Inflammatory macrophage treated with lipopolysaccharide for 4 hours (primary cell): ENCODE measurements around the gene HMCN2.
"Not testable (repeated sequence)": the region's sequence is repeated elsewhere in the genome, so short reads cannot be mapped to it uniquely, and the experiment has no call there.

Source experiments
- DNase-seq: peaks from one replicate; pipeline ENCODE4 v3.0.0-alpha.2; 2020

Gene HMCN2

DNA sequence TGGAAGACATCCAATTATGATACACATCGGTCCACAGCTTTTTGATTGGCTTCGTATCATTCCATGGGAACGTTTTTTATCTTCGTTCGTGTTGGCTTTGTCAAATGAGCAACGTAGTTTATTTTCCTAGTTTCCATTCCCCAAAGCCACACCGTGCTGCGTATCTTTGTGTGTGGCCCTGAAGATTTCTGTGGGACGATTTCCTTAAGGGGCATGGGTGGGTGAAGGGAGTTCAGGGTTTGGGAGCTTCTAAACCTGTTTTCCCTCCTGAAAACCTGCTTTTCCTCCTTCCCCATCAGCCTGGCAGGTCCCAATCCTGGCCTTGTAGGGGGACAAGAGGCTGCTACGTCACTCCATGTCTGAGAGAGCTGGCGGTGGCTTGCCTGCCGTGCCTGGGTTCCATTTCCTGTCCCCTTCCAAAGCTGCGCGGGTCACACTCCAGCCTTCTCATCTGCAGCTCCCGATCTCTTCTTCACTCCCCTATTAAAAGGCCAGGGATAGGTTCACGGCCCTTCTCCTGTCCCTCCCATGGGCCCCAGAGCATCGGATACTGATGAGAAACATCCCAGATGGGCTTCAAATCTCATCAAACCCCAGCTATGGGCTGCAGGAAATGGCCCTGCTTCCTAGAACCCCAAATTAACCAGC is 155.7 kb downstream of the HMCN2 start:
- DNase-seq = no peak

DNA sequence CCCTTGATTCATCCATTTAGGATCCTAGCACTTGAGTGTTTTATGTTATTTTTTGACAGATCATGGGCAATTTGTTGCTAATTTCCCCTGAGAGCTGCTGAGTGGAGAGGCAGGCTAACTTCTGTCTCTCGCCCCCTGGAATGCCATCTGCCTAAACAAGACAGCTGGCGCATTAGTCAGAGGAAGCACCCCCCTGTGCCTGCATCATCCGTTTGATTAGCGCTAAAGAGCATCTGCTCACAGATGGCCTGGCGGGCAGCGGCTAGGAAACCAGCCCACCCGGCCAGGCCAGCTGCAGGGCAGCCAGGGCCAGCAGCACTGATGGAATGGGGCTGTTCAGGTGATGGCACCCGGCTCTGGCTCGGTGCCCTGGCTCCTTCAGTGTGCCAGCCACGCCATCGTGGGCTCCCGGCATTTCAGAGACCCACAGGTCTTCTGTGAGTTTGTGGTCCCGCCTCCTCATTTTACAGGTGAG is 156.3 kb downstream of the HMCN2 start:
- no peak for DNase-seq

DNA sequence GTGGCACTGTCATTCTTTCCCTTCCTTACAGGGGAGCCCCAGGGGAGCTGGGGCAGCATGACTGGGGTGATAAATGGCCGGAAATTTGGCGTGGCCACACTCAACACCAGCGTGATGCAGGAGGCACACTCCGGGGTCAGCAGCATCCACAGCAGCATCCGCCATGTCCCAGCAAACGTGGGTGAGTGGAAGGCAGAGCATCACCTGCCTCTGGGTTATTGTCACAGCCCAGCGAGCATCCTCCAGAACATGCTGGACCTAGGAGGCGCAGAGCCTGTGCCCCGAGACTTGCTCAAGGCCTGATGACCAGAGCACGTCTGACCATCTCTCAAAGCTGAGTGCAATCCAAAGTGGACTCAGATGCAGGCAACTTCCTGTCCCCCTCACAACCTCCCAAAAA is 157.0 kb downstream of the HMCN2 start:
- no peak for DNase-seq

DNA sequence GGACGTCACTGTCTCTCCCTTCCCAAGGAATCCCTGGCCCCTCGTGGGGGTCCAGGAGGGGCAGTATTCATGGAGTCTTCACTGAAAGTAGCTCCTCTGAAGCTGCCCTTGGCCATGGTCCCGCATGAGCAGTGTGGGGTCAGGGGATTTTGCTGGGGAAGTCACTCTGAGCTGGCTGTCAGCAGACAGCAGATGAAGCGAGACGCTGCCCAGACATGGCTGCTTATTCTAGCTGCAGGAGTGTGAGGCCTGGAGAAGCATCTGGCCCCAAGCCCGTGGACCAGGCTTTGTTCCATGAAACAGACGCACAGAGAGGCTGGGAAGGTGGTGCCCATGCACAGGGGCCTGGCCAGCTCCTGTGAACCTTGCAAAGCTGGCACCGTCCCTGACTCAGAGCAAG is 157.7 kb downstream of the HMCN2 start:
- no peak for DNase-seq

DNA sequence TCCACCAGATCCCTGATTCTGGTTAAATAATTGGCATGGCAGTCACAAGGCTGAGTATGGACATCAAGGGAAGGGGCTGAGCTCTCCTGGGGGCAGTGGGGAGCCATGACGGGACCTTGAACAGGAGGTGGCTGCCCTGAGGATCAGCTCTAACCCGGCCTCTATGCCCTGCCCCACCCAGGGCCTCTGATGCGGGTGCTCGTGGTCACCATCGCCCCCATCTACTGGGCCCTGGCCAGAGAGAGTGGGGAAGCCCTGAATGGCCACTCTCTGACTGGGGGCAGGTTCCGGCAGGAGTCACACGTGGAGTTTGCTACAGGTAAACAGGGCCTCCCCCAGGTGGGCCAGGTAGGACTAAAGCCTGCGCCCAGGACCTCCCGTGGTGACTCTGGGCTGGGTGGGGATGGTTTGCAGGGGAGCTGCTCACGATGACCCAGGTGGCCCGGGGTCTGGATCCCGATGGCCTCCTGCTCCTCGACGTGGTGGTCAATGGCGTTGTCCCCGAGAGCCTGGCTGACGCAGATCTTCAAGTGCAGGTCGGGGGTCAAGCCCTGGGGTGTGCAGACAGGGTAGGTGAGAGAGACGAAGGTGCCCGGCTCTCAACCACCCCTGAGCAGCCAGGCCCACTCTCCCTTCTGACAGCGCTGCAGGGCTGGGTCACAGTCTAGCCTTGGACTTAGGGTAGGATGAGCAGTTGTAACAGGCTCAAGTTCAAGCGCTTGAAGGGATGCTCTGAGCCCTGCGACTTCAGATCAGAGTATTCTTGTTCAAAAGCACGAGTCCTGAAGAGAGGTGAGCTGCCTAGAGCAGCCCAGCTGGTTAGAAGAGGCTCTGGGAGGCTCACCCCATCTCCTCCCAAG is 159.3 kb downstream of the HMCN2 start:
- no peak for DNase-seq

DNA sequence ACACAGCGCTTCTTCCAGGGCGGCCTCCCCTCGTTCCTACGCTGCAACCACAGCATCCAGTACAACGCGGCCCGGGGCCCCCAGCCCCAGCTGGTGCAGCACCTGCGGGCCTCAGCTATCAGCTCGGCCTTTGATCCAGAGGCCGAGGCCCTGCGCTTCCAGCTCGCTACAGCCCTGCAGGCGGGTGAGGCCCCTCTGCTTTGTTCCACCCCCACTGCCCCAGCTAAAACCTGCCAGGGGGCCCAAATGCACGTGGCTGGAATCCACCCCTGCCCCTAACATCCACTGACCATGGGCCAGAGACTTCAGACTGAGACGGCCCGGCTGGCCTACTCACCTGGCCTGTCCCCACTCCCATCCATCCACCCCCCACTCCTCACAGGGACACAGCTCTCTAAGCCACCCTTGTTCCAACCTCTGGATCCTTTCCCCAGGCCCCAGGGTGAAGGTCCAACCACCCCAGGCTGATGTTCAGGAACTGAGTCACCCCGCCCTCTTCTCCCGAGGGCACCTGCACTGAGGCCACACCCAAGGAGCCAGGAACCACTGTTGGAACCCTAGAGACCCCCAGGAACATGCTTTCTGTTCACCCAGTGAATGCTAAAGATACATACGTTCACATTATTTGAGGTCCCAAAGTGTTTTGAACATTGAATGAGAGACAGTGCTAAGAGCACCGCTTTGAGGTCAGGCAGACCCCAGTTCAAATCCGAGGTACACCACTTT is 160.3 kb downstream of the HMCN2 start:
- DNase-seq = no peak

DNA sequence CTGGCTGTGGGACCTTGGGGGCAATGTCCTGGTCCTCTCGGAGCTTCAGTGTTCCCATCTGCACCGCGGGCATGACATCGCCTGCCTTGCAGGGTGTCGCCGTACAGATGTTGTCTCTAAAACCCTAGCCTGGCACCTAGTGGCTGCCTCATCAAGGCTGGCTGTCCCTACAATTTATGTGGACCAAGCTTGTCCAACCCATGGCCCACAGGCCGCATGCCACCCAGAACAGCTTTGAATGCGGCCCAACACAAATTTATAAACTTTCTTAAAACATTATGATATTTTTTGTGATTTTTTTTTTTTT is 160.9 kb downstream of the HMCN2 start:
- DNase-seq = no peak

DNA sequence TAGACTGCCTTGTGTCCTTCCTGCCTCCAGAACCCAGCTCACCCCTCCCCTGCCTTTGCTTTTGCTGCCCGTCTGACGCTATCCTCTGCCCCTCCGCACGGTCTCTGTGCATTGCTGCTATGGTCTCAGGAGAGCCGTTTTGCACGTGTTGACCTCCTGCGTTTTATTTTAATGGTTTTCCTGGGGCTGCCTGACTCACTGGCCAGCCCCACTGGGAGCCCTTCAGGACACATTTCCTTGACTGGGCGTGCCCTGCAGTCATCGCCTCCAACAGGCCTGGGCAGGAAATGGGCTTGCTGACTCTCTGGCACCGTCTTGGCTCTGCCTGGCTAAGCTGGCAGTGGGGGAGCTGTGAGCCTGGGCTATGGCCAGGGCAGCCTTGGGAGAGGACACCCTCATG is 161.3 kb downstream of the HMCN2 start:
- no peak for DNase-seq

DNA sequence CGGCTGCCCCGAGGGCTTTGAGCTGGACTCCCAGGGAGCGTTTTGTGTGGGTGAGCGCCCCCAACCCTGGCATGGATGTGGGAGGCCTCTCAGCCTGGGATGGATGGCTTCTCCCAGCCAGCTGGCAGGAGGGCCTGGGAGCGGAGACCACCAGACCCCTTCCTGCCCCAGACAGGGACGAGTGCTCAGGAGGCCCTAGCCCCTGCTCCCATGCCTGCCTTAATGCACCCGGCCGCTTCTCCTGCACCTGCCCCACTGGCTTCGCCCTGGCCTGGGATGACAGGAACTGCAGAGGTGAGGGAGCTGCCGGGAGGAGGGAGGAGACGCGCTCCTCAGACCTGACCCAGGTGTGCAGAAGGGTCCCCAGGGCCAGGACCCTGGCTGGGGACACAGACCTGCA is 161.8 kb downstream of the HMCN2 start:
- no peak for DNase-seq

DNA sequence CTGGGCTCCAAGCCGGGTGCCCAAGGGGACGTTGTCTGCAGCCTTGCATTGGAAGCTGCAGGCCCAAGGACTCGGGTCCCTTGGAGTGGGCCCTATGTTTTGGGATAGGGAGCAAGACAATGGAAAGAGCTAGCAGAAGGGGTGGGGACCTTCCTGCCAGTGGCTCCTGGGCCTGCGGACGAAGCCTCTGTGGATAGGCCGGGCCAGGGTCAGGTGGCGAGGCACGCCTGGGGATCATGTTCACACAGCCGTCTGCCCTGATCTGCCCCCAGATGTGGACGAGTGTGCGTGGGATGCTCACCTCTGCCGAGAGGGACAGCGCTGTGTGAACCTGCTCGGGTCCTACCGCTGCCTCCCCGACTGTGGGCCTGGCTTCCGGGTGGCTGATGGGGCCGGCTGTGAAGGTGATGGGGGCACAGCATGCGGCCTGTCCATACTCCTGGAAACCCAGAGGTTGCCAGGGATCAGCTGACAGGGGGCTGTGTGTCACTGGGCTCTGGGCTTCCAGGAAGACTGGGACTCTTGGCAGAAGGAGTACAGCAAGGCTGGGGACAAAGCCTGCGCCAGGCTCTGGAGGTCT is 162.6 kb downstream of the HMCN2 start:
- no peak for DNase-seq

DNA sequence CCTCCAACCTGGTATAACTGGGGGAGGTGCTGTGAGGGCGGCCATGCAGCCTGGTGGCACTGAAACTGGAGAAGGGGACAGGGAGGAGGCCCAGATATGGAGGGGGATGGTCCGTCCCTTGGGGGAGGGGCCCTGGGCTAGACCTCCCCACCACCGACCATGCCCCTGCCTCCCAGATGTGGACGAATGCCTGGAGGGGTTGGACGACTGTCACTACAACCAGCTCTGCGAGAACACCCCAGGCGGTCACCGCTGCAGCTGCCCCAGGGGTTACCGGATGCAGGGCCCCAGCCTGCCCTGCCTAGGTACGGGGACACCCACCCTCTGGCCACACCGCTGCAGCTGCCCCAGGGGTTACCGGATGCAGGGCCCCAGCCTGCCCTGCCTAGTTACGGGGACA is 163.8 kb downstream of the HMCN2 start:
- no peak for DNase-seq

DNA sequence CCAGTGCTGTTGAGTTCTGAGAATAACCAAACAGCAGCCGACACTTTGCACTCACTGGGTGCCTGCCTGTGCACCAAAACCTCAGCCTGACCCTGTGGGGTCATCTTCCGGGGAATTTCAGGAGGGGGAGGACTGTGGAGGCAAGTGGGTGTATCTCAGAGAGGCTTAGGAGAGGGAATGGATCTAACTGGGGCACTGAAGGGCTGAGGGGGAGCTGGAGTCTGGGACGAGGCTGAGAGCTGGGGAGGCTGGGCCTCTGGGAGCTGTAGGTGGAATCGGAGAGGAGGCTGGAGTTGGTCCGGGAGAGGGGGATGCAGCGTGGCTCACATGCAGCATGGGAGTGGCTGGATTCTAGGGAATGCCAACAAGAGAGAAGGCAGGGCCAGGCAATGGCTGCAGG is 164.3 kb downstream of the HMCN2 start:
- DNase-seq = no peak

DNA sequence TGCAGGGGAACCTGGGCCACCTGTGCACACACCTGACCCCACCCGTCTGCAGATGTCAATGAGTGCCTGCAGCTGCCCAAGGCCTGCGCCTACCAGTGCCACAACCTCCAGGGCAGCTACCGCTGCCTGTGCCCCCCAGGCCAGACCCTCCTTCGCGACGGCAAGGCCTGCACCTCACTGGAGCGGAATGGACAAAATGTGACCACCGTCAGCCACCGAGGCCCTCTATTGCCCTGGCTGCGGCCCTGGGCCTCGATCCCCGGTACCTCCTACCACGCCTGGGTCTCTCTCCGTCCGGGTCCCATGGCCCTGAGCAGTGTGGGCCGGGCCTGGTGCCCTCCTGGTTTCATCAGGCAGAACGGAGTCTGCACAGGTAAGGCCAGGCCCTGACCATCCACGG is 164.7 kb downstream of the HMCN2 start:
- DNase-seq = no peak

DNA sequence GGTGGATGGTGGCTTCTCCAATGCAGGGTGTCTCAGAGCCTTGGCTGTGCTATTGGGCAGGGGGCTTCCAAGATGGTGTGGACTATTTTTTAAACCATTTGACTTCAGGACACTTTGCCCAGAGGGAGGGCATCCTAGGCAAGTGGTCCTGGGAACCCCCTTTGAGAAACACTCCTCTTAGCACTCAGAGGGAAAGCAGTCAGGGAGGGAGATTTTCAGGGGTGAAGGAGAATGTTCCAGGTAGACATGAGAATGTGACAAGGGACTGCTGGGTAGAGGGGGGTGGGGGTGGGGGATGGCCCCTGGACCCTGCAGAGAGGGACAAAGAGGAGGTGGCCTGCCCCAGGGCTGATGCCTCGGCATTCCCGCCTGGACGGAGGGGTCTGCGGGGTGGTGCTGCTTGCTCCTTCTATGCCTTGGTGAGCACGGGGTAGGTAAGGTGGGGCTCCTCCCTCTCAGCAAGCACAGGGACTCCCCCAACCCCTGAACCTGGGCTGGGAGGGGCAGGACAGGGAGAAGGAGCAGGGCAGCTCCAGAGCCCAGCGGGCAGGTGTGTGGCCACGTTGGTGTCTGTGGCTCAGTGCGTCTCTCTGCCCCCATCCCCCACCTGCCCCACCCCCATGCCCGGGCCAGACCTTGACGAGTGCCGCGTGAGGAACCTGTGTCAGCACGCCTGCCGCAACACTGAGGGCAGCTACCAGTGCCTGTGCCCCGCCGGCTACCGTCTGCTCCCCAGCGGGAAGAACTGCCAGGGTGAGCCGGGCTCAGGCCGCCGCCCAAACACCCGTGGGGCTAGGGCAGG is 165.4 kb downstream of the HMCN2 start:
- DNase-seq = no peak

DNA sequence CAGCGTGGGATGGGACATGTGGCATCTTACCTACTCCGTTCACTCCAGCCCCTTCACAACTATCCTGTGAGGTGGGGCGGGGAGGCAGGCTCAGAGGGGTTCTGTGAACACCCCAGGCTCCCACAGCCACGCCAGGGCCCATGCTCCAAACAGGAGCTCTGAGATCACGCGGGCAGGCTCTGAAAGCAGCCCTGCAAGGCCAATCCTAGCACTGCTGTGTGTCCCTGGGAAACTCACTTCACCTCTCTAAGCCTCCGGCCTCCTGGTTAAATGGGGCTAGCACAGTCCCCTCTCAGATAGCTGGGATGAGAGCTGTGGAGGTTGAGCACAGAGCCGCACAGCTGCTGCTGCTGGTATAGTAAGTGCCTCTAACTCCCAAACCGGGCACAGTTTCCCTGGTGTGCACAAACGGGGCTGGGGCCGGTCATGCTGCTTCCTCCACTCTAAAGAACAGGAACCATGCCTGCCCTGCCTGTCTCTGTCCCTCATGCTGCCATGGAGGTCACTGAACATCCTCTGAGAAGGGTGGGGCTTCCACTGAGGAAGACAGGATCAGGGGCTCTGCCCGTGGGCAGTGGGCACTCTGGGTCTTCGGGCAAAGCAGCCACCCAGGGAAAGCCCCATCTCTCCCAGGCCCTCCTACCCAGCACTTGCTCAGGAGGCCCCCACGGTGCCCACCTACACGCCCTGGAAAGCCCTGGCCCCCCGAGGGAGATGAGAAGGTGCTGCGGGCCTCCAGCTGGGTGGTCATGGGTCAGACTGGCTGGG is 166.2 kb downstream of the HMCN2 start:
- no peak for DNase-seq

DNA sequence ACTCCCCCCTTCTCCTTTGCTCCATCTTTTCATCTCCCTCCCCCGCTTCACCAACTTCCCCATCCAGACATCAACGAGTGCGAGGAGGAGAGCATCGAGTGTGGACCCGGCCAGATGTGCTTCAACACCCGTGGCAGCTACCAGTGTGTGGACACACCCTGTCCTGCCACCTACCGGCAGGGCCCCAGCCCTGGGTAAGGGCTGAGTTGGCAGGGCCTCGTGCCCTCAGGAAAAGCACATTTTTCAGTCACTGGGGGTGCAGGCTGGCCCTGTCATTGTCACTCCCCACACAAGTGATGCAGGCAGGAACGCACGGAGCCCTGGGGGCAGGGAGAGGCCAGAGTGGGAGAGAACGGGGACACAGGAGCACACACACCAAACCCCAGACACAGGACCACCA is 166.8 kb downstream of the HMCN2 start:
- DNase-seq = no peak

DNA sequence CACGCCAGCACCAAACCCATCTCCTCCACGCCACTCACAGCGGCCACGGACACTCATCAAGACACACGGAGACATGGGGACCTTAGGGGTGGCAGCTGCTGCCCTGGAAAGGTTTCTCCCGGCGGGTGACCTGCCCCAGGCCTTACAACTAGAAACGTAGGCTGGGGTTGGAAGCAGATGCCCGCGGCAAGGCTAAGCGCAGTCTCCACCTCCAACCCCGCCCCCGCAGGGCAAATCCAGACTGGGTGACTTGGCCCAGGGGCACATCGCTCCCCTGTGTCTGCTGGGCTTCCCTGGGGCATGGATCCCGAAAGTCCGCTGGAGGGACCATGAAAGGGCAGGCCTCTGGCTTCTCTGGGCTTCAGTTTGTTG is 167.2 kb downstream of the HMCN2 start:
- no peak for DNase-seq

DNA sequence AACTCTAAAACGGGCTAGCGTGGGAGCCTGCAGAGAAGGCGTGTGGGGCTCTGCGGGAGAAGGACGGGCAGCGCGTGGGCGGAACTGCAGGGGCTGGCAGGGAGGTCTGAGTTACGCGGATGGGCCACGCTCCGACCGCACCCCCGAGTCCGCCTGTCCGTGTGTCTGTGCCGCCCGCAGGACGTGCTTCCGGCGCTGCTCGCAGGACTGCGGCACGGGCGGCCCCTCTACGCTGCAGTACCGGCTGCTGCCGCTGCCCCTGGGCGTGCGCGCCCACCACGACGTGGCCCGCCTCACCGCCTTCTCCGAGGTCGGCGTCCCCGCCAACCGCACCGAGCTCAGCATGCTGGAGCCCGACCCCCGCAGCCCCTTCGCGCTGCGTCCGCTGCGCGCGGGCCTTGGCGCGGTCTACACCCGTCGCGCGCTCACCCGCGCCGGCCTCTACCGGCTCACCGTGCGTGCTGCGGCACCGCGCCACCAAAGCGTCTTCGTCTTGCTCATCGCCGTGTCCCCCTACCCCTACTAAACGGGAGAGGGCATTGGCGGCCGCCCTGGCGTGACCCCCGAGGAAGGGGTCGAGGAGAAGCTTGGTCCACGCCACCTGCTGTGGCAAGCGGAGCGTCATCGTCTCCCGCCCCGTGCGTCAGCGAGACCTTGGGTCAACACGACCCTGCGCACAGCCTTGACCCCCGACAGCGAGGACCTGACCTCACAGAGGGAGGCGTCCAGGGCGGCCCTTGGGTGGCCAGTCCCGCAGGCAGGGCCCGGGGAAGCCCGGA is 167.8 kb downstream of the HMCN2 start:
- DNase-seq = no peak

DNA sequence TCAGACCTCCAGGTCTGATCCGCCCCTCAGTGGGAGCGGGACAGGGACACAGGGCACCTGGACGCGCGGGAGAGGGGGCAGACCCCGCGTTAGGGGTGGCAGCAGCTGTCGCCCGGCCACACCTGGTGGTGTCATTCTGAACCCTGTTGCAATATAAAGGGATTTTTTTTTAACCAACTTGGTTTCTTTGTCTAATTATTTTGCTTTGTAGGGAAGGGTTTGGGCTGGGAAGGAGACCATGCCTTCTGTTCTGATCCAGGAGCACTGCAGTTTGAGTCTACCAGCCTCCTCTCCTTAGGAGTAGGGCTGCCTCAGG is 168.3 kb downstream of the HMCN2 start:
- no peak for DNase-seq

DNA sequence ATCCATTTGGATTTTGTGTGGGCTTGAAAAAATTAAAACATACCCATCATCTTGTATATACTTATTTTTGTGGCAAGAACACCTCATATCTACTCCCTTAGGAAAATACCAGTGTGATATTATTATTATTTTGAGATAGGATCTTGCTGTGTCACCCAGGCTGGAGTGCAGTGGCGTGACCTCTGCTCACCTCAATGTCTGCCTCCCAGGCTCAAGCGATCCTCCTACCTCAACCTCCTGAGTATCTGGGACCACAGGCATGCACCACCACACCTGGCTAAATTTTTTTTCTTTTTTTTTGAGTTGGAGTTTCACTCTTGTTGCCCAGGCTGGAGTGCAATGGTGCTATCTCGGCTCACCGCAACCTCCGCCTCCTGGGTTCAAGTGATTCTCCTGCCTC is 169.1 kb downstream of the HMCN2 start:
- DNase-seq = not testable (repeated sequence)

DNA sequence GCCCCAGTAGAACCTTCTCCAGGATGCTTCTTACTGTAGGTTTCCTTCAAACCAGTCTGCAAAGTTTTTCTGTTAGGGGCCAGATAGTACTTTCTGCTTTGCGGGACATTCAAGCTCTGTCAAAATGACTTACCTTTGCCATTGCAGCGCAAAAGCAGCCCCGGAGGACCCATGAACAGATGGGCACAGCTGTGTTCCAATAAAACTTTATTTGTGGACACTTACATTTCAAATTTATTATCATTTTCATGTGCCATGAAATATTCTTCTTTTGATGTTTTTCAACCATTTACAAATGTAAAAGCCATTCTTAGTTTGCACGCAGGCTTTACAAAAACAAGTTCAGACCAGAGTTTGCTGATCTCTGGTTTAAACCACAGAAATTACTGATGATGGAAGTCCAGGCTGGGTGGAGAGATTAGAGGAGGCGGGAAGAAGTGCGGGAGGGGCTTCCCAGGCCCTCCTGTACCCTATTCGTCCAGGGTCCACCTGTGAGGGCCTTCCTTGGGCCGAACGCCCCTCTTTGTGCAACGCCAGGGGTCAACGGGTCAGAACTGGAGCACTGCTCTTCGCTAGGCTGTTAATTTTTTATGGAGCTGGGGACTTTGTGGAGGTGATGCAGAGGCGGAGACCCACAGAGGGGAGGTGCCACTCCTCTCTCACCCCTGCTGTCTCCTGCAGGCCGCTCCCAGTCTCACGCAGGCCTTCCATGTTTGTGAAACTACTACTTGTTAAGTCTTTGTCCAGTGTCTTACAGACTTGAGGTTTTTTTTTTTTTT is 171.6 kb downstream of the HMCN2 start:
- no peak for DNase-seq
